Gastrocnemius medialis (tissue), 4 donors: ENCODE measurements around the gene CWC27.

Experiments used
- CTCF ChIP-seq, 5 experiments: fragments of 450-650 bp in 3 of 5; fragments of 200-600 bp in 2 of 5; sonication (generic) in 2 of 5; IDR thresholded peaks in 4 of 5; conservative IDR thresholded peaks in 1 of 5; 1 replicate in 4 of 5; 2 replicates in 1 of 5; pipeline ENCODE4 v1.5.1; 2016 to 2019; ENCODE audit warnings: antibody characterized with exemption in 5 of 5, mild to moderate bottlenecking in 3 of 5, moderate library complexity in 3 of 5
- POLR2A ChIP-seq, 2 donors: fragments of 450-650 bp; IDR thresholded peaks; one replicate each; pipeline ENCODE4 v1.6.1; 2017; ENCODE audit warnings: antibody characterized with exemption in 2 of 2, mild to moderate bottlenecking in 2 of 2, moderate library complexity in 2 of 2

GRCh38 chr5:64838803-64839202 is 70.1 kb downstream of the CWC27 start:
- TF ChIP-seq CTCF (IDR thresholded peaks at IDR 0.05 in 4 of 5, conservative IDR thresholded peaks at IDR 0.05 in 1 of 5) (no peak), POLR2A (IDR thresholded peaks at IDR 0.05) (no peak)
